Glutamatergic neuron (in vitro differentiated cells): ENCODE measurements around the gene FGD4. TPM values are rescaled to one million over a fixed set of nuclear protein-coding genes. Genes with fewer than 3 reads are reported as not detected.

Experiments
- DNase-seq: peaks from one replicate; pipeline ENCODE4 v3.0.0; 2022
- H3K27ac Mint-ChIP-seq: one replicate; pipeline ENCODE4 v1.8.0; 2020; ENCODE audit warnings: mild to moderate bottlenecking, mixed read lengths, inconsistent platforms; ENCODE audit not compliant: unreplicated experiment
- H3K27me3 Mint-ChIP-seq: one replicate; pipeline ENCODE4 v1.8.0; 2020; ENCODE audit warnings: mild to moderate bottlenecking, moderate library complexity, mixed read lengths, inconsistent platforms; ENCODE audit not compliant: unreplicated experiment
- H3K36me3 Mint-ChIP-seq: one replicate; pipeline ENCODE4 v1.8.0; 2020; ENCODE audit warnings: mild to moderate bottlenecking, mixed read lengths, inconsistent platforms; ENCODE audit not compliant: unreplicated experiment
- H3K4me1 Mint-ChIP-seq: one replicate; pipeline ENCODE4 v1.8.0; 2020; ENCODE audit warnings: mild to moderate bottlenecking, low read depth, mixed read lengths, inconsistent platforms; ENCODE audit not compliant: unreplicated experiment
- H3K4me3 Mint-ChIP-seq: one replicate; pipeline ENCODE4 v1.8.0; 2020; ENCODE audit warnings: mild to moderate bottlenecking, mixed read lengths, inconsistent platforms; ENCODE audit not compliant: unreplicated experiment
- H3K9me3 Mint-ChIP-seq: one replicate; pipeline ENCODE4 v1.8.0; 2020; ENCODE audit warnings: mild to moderate bottlenecking, moderate library complexity, mixed read lengths, inconsistent platforms; ENCODE audit not compliant: unreplicated experiment
- CTCF ChIP-seq: fragments of 200-600 bp; sonication (generic); IDR thresholded peaks from one replicate; pipeline ENCODE4 v1.5.0; 2021; ENCODE audit not compliant: partially characterized antibody, unreplicated experiment
- total RNA-seq: library from RNA; stranded (reverse); fragmentation: NEBNext Ultra II Directional; extraction: Animal tissue kit (Norgen Biotek cat#: 25700); gene quantifications from one replicate; pipeline ENCODE4 v1.2.1, GENCODE V29; 2021; ENCODE audit not compliant: unreplicated experiment

FGD4 gene
- total RNA-seq, 1 donor from 2014 or later = 105 TPM

- DNase-seq = no peak
- TF ChIP-seq CTCF = no peak
- Mint-ChIP-seq H3K27me3 (peaks cover 5% of the 10 kb centered on the region), H3K4me1 (peaks cover 18% of the 10 kb centered on the region), H3K36me3 (peaks cover 4% of the 10 kb centered on the region), H3K4me3 (peak overlapping the region; percentile 2), H3K9me3 (peaks cover 5% of the 10 kb centered on the region), H3K27ac (peak overlapping the region; percentile 81)
Measured at GRCh38 chr12:32586390-32586789, 187.0 kb downstream of the FGD4 start.

- TF ChIP-seq CTCF = no peak
- Mint-ChIP-seq H3K36me3 (peaks cover 4% of the 10 kb centered on the region), H3K4me1 (peaks cover 18% of the 10 kb centered on the region), H3K4me3 (no peak overlapping the region), H3K9me3 (peaks cover 5% of the 10 kb centered on the region), H3K27ac (peak overlapping the region; percentile 17), H3K27me3 (peaks cover 5% of the 10 kb centered on the region)
- no peak for DNase-seq
Measured at GRCh38 chr12:32587581-32588495, 188.5 kb downstream of the FGD4 start.

GRCh38 chr12:32588604-32589003 is 189.2 kb downstream of the FGD4 start:
- H3K36me3 Mint-ChIP-seq = peaks cover 4% of the 10 kb centered on the region
- no peak overlapping the region for H3K27ac Mint-ChIP-seq

GRCh38 chr12:32589165-32589865 is 190.0 kb downstream of the FGD4 start:
- H3K4me3 Mint-ChIP-seq = no peak overlapping the region

More at GRCh38 chr12:32588604-32589003, 189.2 kb downstream of the FGD4 start:
- DNase-seq = no peak
- peaks cover 5% of the 10 kb centered on the region for H3K9me3 Mint-ChIP-seq
- TF ChIP-seq CTCF = no peak
- H3K4me3 Mint-ChIP-seq = no peak overlapping the region
- peaks cover 5% of the 10 kb centered on the region for H3K27me3 Mint-ChIP-seq
- peaks cover 16% of the 10 kb centered on the region for H3K4me1 Mint-ChIP-seq

More at GRCh38 chr12:32589165-32589865, 190.0 kb downstream of the FGD4 start:
- Mint-ChIP-seq H3K36me3 (peaks cover 4% of the 10 kb centered on the region), H3K27ac (no peak overlapping the region), H3K9me3 (peaks cover 5% of the 10 kb centered on the region), H3K4me1 (peaks cover 15% of the 10 kb centered on the region), H3K27me3 (peaks cover 5% of the 10 kb centered on the region)
- DNase-seq = no peak
- no peak for TF ChIP-seq CTCF
